Small intestine (tissue), 7 donors: Measurements from ENCODE around the gene SLC38A3. TPM values are rescaled to one million over a fixed set of nuclear protein-coding genes. Genes with fewer than 3 reads are reported as not detected.
A peak's percentile ranks its signal among the peaks of the same experiment; 100 is the strongest.
"Not testable (repeated sequence)": the region's sequence is repeated elsewhere in the genome, so short reads cannot be mapped to it uniquely, and the experiment has no call there.

Experiments
- DNase-seq, 2 donors: peaks; one replicate each; pipeline versions ENCODE4 v3.0.0 to v3.0.0-alpha.2; 2013
- FAIRE-seq: peaks from 2 replicates; lab custom pipeline; 2012; peaks lifted over from hg19 to GRCh38; lab: Jason Lieb, UNC
- H3K27ac ChIP-seq, 3 donors: one replicate each; pipeline ENCODE4 v1.5.1; 2013; ENCODE audit warnings: low read length in 2 of 3, mild to moderate bottlenecking in 2 of 3, control low read depth in 1 of 3, inconsistent platforms in 1 of 3, low read depth in 1 of 3, moderate library complexity in 1 of 3
- H3K27me3 ChIP-seq, 3 donors: one replicate each; pipeline ENCODE4 v1.6.1; 2013; ENCODE audit warnings: low read length in 3 of 3, inconsistent platforms in 1 of 3; ENCODE audit not compliant: control insufficient read depth in 3 of 3, insufficient read depth in 3 of 3
- H3K36me3 ChIP-seq, 3 donors: one replicate each; pipeline ENCODE4 v1.6.1; 2013; ENCODE audit warnings: low read length in 3 of 3, inconsistent platforms in 1 of 3, low read depth in 1 of 3, mild to moderate bottlenecking in 1 of 3, moderate library complexity in 1 of 3; ENCODE audit not compliant: control insufficient read depth in 3 of 3, insufficient read depth in 2 of 3
- H3K4me1 ChIP-seq, 3 donors: one replicate each; pipeline ENCODE4 v1.6.1; 2013; ENCODE audit warnings: low read length in 2 of 3, inconsistent platforms in 1 of 3, low read depth in 1 of 3, mild to moderate bottlenecking in 1 of 3, moderate library complexity in 1 of 3; ENCODE audit not compliant: control insufficient read depth in 3 of 3, insufficient read depth in 2 of 3
- H3K4me3 ChIP-seq, 3 donors: one replicate each; pipeline ENCODE4 v1.5.1; 2013; ENCODE audit warnings: low read length in 3 of 3, control low read depth in 1 of 3, inconsistent platforms in 1 of 3, low read depth in 1 of 3, mild to moderate bottlenecking in 1 of 3, moderate library complexity in 1 of 3
- H3K9me3 ChIP-seq, 2 donors: one replicate each; pipeline ENCODE4 v1.6.1; 2013; ENCODE audit warnings: low read depth in 1 of 2, low read length in 1 of 2; ENCODE audit not compliant: control insufficient read depth in 2 of 2, insufficient read depth in 1 of 2
- WGBS, 3 donors: extraction: QIAGEN DNeasy Blood & Tissue Kit; methylation state at CpG; one replicate each; pipeline ENCODE4 v1.1.7; 2013; 5-methylcytosine and 5-hydroxymethylcytosine counted together
- polyA plus RNA-seq, 4 donors: library from polyadenylated mRNA; stranded (reverse) in 3 of 4; unstranded in 1 of 4; fragments of 200-250 nt in 3 of 4; fragments of 120-200 nt in 1 of 4; gene quantifications; one replicate each; pipeline versions ENCODE4 v1.2.1 to v1.2.3, GENCODE V29; 2013
- donor health status: healthy with polysubstance abuse.
- donor health status: control.
- donor health status: control.
- donor health status: Bipolar disorder and iron deficiency.
- donor health status: healthy.

The SLC38A3 gene
- polyA plus RNA-seq, 4 donors, result 2.1 to 2.4 TPM; not detected in 2

- FAIRE-seq, H3K9me3 ChIP-seq, H3K4me3 ChIP-seq, DNase-seq, H3K27me3 ChIP-seq: not testable (repeated sequence)
- Histone ChIP-seq H3K4me1 (peaks cover 2 to 46% (median 27%) of the 10 kb centered on the region in 3 donors), H3K36me3 (peaks cover 0 to 84% (median 0%) of the 10 kb centered on the region in 3 donors), H3K27ac (peak overlapping the region in 1 of 3 donors; percentile 55)
- 78 to 95% (median 86%) methylated on average over 6 of the region's 6 CpGs for WGBS, 3 donors
Measured at GRCh38 chr3:50244813-50245212, 39.7 kb downstream of the SLC38A3 start.

- peaks cover 2 to 46% (median 27%) of the 10 kb centered on the region in 3 donors for H3K4me1 ChIP-seq
- DNase-seq (no peak), FAIRE-seq (no peak)
- no peaks in the 10 kb centered on the region for H3K27me3 ChIP-seq
- no peaks in the 10 kb centered on the region for H3K9me3 ChIP-seq
- H3K36me3 ChIP-seq, result peaks cover 0 to 84% (median 0%) of the 10 kb centered on the region in 3 donors
- peak overlapping the region; percentile 55 to 80 (median 78) for H3K27ac ChIP-seq
- H3K4me3 ChIP-seq, result peak overlapping the region in 1 of 3 donors; percentile 68
- WGBS, 3 donors, result 68 to 79% (median 76%) methylated on average over 16 of the region's 16 CpGs
Measured at GRCh38 chr3:50245251-50245745, 40.2 kb downstream of the SLC38A3 start.

- WGBS, 3 donors, result 0 to 3% (median 2%) methylated on average over 21 to 25 of the region's 25 CpGs
- FAIRE-seq (no peak), DNase-seq (peak; percentile 87 to 95)
- Histone ChIP-seq H3K27me3 (no peaks in the 10 kb centered on the region), H3K4me1 (peaks cover 2 to 43% (median 27%) of the 10 kb centered on the region in 3 donors), H3K9me3 (no peaks in the 10 kb centered on the region), H3K4me3 (peak overlapping the region in 2 of 3 donors; percentile 48 to 68), H3K27ac (peak overlapping the region; percentile 55 to 80 (median 78)), H3K36me3 (peaks cover 0 to 84% (median 0%) of the 10 kb centered on the region in 3 donors)
Measured at GRCh38 chr3:50245831-50246516, 40.9 kb downstream of the SLC38A3 start.

- H3K27ac ChIP-seq, result peak overlapping the region; percentile 55 to 80 (median 78)
- H3K27me3 ChIP-seq, result no peaks in the 10 kb centered on the region
- H3K9me3 ChIP-seq, result no peaks in the 10 kb centered on the region
- peaks cover 3 to 38% (median 23%) of the 10 kb centered on the region in 3 donors for H3K4me1 ChIP-seq
- 24 to 35% (median 25%) methylated on average over 10 of the region's 10 CpGs for WGBS, 3 donors
- peaks cover 0 to 84% (median 0%) of the 10 kb centered on the region in 3 donors for H3K36me3 ChIP-seq
- FAIRE-seq (no peak), DNase-seq (peak; percentile 56 to 60)
- H3K4me3 ChIP-seq, result peak overlapping the region in 1 of 3 donors; percentile 68
Measured at GRCh38 chr3:50246517-50246954, 41.5 kb downstream of the SLC38A3 start.

- 8 to 37% (median 16%) methylated on average over 3 of the region's 3 CpGs for WGBS, 3 donors
- Histone ChIP-seq H3K36me3 (peaks cover 0 to 85% (median 4%) of the 10 kb centered on the region in 3 donors), H3K27ac (peak overlapping the region; percentile 16 to 70 (median 25)), H3K4me1 (peaks cover 5 to 26% (median 8%) of the 10 kb centered on the region in 3 donors), H3K4me3 (no peak overlapping the region), H3K27me3 (no peaks in the 10 kb centered on the region), H3K9me3 (no peaks in the 10 kb centered on the region)
- DNase-seq (peak; percentile 39 to 85), FAIRE-seq (no peak)
Measured at GRCh38 chr3:50248387-50248786, 43.3 kb downstream of the SLC38A3 start.

GRCh38 chr3:50249457-50249856 lies 44.4 kb downstream of the SLC38A3 start:
- Histone ChIP-seq H3K4me3 (no peak overlapping the region), H3K27me3 (no peaks in the 10 kb centered on the region), H3K4me1 (peaks cover 5 to 26% (median 7%) of the 10 kb centered on the region in 3 donors), H3K27ac (peak overlapping the region in 1 of 3 donors; percentile 70), H3K9me3 (no peaks in the 10 kb centered on the region), H3K36me3 (peaks cover 0 to 86% (median 4%) of the 10 kb centered on the region in 3 donors)
- DNase-seq (no peak), FAIRE-seq (no peak)
- WGBS, 3 donors, result 94 to 99% (median 94%) methylated on average over 5 of the region's 5 CpGs

- WGBS, 3 donors, result 92 to 98% (median 96%) methylated on average over 4 of the region's 4 CpGs
- Histone ChIP-seq H3K4me3 (no peak overlapping the region), H3K27me3 (no peaks in the 10 kb centered on the region), H3K4me1 (peaks cover 5 to 22% (median 6%) of the 10 kb centered on the region in 3 donors), H3K9me3 (no peaks in the 10 kb centered on the region), H3K27ac (no peak overlapping the region), H3K36me3 (peaks cover 0 to 90% (median 4%) of the 10 kb centered on the region in 3 donors)
- FAIRE-seq (no peak), DNase-seq (no peak)
Measured at GRCh38 chr3:50250514-50250913, 45.4 kb downstream of the SLC38A3 start.

GRCh38 chr3:50251220-50251619 lies 46.1 kb downstream of the SLC38A3 start:
- H3K36me3 ChIP-seq, result peaks cover under 1 to 97% (median 4%) of the 10 kb centered on the region in 3 donors
- peak in 1 of 2 donors; percentile 92 for DNase-seq
- 23 to 65% (median 38%) methylated on average over 8 of the region's 8 CpGs for whole genome bisulfite sequencing, 3 donors
- peak overlapping the region in 2 of 3 donors; percentile 46 to 61 for H3K27ac ChIP-seq
- no peaks in the 10 kb centered on the region for H3K27me3 ChIP-seq
- H3K4me1 ChIP-seq, result peaks cover 3 to 15% (median 3%) of the 10 kb centered on the region in 3 donors
- H3K9me3 ChIP-seq, result no peaks in the 10 kb centered on the region
- H3K4me3 ChIP-seq, result no peak overlapping the region
- no peak for FAIRE-seq
